HUES6 (cell line): ENCODE measurements around the gene MBP.

Experiments
- H3K27ac ChIP-seq: 2 replicates; pipeline ENCODE4 v1.7.0; 2013; ENCODE audit warnings: low read depth, mild to moderate bottlenecking, low read length, inconsistent platforms
- H3K27me3 ChIP-seq: 2 replicates; pipeline ENCODE4 v1.6.1; 2013; ENCODE audit warnings: low read length; ENCODE audit not compliant: control insufficient read depth, insufficient read depth
- H3K36me3 ChIP-seq: 2 replicates; pipeline ENCODE4 v1.6.1; 2013; ENCODE audit warnings: low read length; ENCODE audit not compliant: control insufficient read depth, insufficient read depth
- H3K4me1 ChIP-seq: 2 replicates; pipeline ENCODE4 v1.6.1; 2013; ENCODE audit warnings: low read length; ENCODE audit not compliant: control insufficient read depth, insufficient read depth
- H3K4me3 ChIP-seq: 2 replicates; pipeline ENCODE4 v1.5.1; 2013; ENCODE audit warnings: low read depth, low read length
- H3K9ac ChIP-seq: one replicate; pipeline ENCODE4 v1.6.1; 2013; ENCODE audit warnings: mild to moderate bottlenecking, low read length
- H3K9me3 ChIP-seq: 2 replicates; pipeline ENCODE4 v1.6.1; 2013; ENCODE audit warnings: low read depth, low read length; ENCODE audit not compliant: control insufficient read depth, insufficient read depth

MBP gene

GRCh38 chr18:77067291-77068061 is 65.1 kb downstream of the MBP start:
- no peaks in the 10 kb centered on the region for H3K27me3 ChIP-seq
- 0 out of 2 replicates have a peak, but pooled peaks cover 3% of the 10 kb centered on the region for H3K36me3 ChIP-seq
- H3K4me3 ChIP-seq, result no peak overlapping the region
- H3K27ac ChIP-seq, result no peak overlapping the region
- H3K9ac ChIP-seq, result no peak overlapping the region
- H3K9me3 ChIP-seq, result no peaks in the 10 kb centered on the region
- H3K4me1 ChIP-seq, result peaks cover 32% of the 10 kb centered on the region

- Histone ChIP-seq H3K36me3 (0 out of 2 replicates have a peak, but pooled peaks cover 3% of the 10 kb centered on the region), H3K27ac (no peak overlapping the region), H3K9me3 (no peaks in the 10 kb centered on the region), H3K4me3 (no peak overlapping the region), H3K27me3 (no peaks in the 10 kb centered on the region), H3K4me1 (peaks cover 34% of the 10 kb centered on the region), H3K9ac (no peak overlapping the region)
Measured at GRCh38 chr18:77066689-77067088, 65.9 kb downstream of the MBP start.

- Histone ChIP-seq H3K4me1 (peaks cover 34% of the 10 kb centered on the region), H3K9me3 (no peaks in the 10 kb centered on the region), H3K27me3 (no peaks in the 10 kb centered on the region), H3K4me3 (no peak overlapping the region), H3K27ac (no peak overlapping the region), H3K9ac (no peak overlapping the region), H3K36me3 (0 out of 2 replicates have a peak, but pooled peaks cover 3% of the 10 kb centered on the region)
Measured at GRCh38 chr18:77066101-77066500, 66.5 kb downstream of the MBP start.

GRCh38 chr18:77065221-77065981 is 67.2 kb downstream of the MBP start:
- Histone ChIP-seq H3K9me3 (no peaks in the 10 kb centered on the region), H3K36me3 (0 out of 2 replicates have a peak, but pooled peaks cover 3% of the 10 kb centered on the region), H3K4me3 (no peak overlapping the region), H3K9ac (no peak overlapping the region), H3K27me3 (no peaks in the 10 kb centered on the region), H3K27ac (no peak overlapping the region), H3K4me1 (peaks cover 34% of the 10 kb centered on the region)

GRCh38 chr18:77063260-77063659 is 69.3 kb downstream of the MBP start:
- H3K4me3 ChIP-seq, result no peak overlapping the region
- H3K27ac ChIP-seq, result no peak overlapping the region
- H3K27me3 ChIP-seq, result no peaks in the 10 kb centered on the region
- H3K9ac ChIP-seq, result no peak overlapping the region
- H3K4me1 ChIP-seq, result peaks cover 22% of the 10 kb centered on the region
- H3K9me3 ChIP-seq, result no peaks in the 10 kb centered on the region
- 0 out of 2 replicates have a peak, but pooled peaks cover 3% of the 10 kb centered on the region for H3K36me3 ChIP-seq

GRCh38 chr18:77062518-77063003 is 70.0 kb downstream of the MBP start:
- Histone ChIP-seq H3K36me3 (0 out of 2 replicates have a peak, but pooled peaks cover 3% of the 10 kb centered on the region), H3K4me1 (peaks cover 16% of the 10 kb centered on the region; the same call in 1 of the 2 replicates), H3K27ac (no peak overlapping the region), H3K4me3 (no peak overlapping the region), H3K27me3 (no peaks in the 10 kb centered on the region), H3K9me3 (no peaks in the 10 kb centered on the region), H3K9ac (no peak overlapping the region)

GRCh38 chr18:77061946-77062517 is 70.6 kb downstream of the MBP start:
- Histone ChIP-seq H3K27ac (no peak overlapping the region), H3K4me3 (no peak overlapping the region), H3K9ac (no peak overlapping the region)

GRCh38 chr18:77061281-77061945 is 71.2 kb downstream of the MBP start:
- no peaks in the 10 kb centered on the region for H3K9me3 ChIP-seq
- H3K27ac ChIP-seq, result no peak overlapping the region
- H3K36me3 ChIP-seq, result 0 out of 2 replicates have a peak, but pooled peaks cover 3% of the 10 kb centered on the region
- no peaks in the 10 kb centered on the region for H3K27me3 ChIP-seq
- H3K4me1 ChIP-seq, result peaks cover 17% of the 10 kb centered on the region
- H3K9ac ChIP-seq, result no peak overlapping the region
- no peak overlapping the region for H3K4me3 ChIP-seq

More at GRCh38 chr18:77061946-77062517, 70.6 kb downstream of the MBP start:
- Histone ChIP-seq H3K36me3 (0 out of 2 replicates have a peak, but pooled peaks cover 3% of the 10 kb centered on the region), H3K27me3 (no peaks in the 10 kb centered on the region), H3K9me3 (no peaks in the 10 kb centered on the region), H3K4me1 (peaks cover 15% of the 10 kb centered on the region)

GRCh38 chr18:77060151-77060550 is 72.4 kb downstream of the MBP start:
- Histone ChIP-seq H3K4me3 (no peak overlapping the region), H3K4me1 (peaks cover 29% of the 10 kb centered on the region)

GRCh38 chr18:77059294-77059916 is 73.2 kb downstream of the MBP start:
- no peak overlapping the region for H3K27ac ChIP-seq

More at GRCh38 chr18:77060151-77060550, 72.4 kb downstream of the MBP start:
- Histone ChIP-seq H3K9me3 (no peaks in the 10 kb centered on the region), H3K27ac (no peak overlapping the region), H3K9ac (no peak overlapping the region), H3K27me3 (no peaks in the 10 kb centered on the region), H3K36me3 (no peaks in the 10 kb centered on the region)

More at GRCh38 chr18:77059294-77059916, 73.2 kb downstream of the MBP start:
- Histone ChIP-seq H3K9me3 (no peaks in the 10 kb centered on the region), H3K36me3 (no peaks in the 10 kb centered on the region), H3K27me3 (no peaks in the 10 kb centered on the region), H3K4me1 (peaks cover 36% of the 10 kb centered on the region), H3K9ac (no peak overlapping the region), H3K4me3 (no peak overlapping the region)
